A673 (cell line): ENCODE measurements around the gene HAAO.

ENCODE experiments used
- EZH2 ChIP-seq: fragments of 200-600 bp; sonication (generic); IDR thresholded peaks from 2 replicates; pipeline ENCODE4 v1.6.1; 2017; ENCODE audit warnings: borderline replicate concordance, low read depth, mild to moderate bottlenecking, mixed read lengths, antibody characterized with exemption, low read length; ENCODE audit not compliant: poor library complexity, severe bottlenecking
- TF ChIP-seq, protein P1 (sequence below): fragments of 300-800, 200-600 bp; sonication (generic); conservative IDR thresholded peaks from 2 replicates; pipeline ENCODE4 v1.5.1; 2017; ENCODE audit warnings: low read depth, mild to moderate bottlenecking, antibody characterized with exemption, low read length, moderate library complexity, mixed read lengths

DNA sequence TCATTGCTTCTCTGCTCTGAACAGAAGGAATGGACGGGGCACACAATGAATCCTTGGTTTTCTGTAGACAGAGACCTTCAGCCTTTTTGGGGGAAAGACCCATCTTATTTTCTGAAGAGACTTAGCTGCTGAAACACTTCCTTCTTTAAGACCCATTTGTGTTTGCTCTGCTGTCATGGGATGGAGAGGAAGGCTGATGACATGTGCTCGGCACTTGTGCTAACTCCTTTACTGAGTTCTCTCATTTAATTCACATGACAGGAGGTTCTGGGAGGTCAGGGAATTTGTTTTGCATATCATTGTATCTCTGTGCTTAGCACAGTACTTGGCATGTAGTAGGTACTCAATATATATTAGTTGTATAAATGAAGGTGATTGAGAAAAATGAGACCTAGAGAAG is 67.5 kb downstream of the HAAO start:
- TF ChIP-seq, protein P1, sequence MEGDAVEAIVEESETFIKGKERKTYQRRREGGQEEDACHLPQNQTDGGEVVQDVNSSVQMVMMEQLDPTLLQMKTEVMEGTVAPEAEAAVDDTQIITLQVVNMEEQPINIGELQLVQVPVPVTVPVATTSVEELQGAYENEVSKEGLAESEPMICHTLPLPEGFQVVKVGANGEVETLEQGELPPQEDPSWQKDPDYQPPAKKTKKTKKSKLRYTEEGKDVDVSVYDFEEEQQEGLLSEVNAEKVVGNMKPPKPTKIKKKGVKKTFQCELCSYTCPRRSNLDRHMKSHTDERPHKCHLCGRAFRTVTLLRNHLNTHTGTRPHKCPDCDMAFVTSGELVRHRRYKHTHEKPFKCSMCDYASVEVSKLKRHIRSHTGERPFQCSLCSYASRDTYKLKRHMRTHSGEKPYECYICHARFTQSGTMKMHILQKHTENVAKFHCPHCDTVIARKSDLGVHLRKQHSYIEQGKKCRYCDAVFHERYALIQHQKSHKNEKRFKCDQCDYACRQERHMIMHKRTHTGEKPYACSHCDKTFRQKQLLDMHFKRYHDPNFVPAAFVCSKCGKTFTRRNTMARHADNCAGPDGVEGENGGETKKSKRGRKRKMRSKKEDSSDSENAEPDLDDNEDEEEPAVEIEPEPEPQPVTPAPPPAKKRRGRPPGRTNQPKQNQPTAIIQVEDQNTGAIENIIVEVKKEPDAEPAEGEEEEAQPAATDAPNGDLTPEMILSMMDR = no peak
- no peak for TF ChIP-seq EZH2
